ENCODE measurements around the gene ID1.
"Not testable (repeated sequence)": the region's sequence is repeated elsewhere in the genome, so short reads cannot be mapped to it uniquely, and the experiment has no call there.

The ID1 gene

DNA sequence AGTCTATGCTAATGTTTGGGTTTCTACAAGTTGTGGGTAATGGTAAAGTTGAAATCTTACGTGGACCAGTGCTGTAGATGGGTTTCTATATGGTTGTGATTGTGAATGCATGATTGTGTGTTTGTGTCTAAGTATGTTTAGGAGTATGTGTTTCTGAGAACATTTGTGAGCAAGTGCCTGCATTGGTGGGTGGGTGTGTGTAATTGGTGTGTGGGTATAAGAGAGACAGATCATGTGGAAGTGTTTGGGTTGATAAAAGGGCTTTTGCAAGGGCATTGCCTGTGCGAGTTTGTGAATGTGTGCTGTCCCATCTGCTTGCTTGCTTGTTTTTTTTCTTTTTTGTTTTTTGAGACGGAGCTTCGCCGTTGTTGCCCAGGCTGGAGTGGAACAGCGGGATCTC, 25.8 kb upstream of the ID1 start:
- Histone ChIP-seq H3F3A (ENCODE audit: control insufficient read depth, insufficient read depth) (no peaks in the 10 kb centered on the region), H3K27ac (ENCODE audit: low read depth, low read length) (no peak overlapping the region), H3K4me2 (ENCODE audit: low read length) (no peak overlapping the region), H3K4me3 (ENCODE audit: low read length) (no peak overlapping the region), H3K79me2 (ENCODE audit: control insufficient read depth, low read length) (no peaks in the 10 kb centered on the region), H3K9me2 (replicated peaks; ENCODE audit: control insufficient read depth, low read length) (no peaks in the 10 kb centered on the region), H4K20me1 (ENCODE audit: control insufficient read depth, insufficient read depth, low read depth, low read length) (no peaks in the 10 kb centered on the region), H3K27me3 (ENCODE audit: control insufficient read depth, low read length) (no peaks in the 10 kb centered on the region), H3K36me3 (ENCODE audit: control insufficient read depth, low read length) (no peaks in the 10 kb centered on the region), H3K9me3 (ENCODE audit: control insufficient read depth, insufficient read depth, low read length) (no peaks in the 10 kb centered on the region), H3K4me1 (ENCODE audit: control insufficient read depth, low read length) (no peaks in the 10 kb centered on the region)
- TF ChIP-seq EZH2phosphoT487 (IDR thresholded peaks at IDR 0.05; ENCODE audit: borderline replicate concordance, low read length): no peak
- TF ChIP-seq, protein P1, sequence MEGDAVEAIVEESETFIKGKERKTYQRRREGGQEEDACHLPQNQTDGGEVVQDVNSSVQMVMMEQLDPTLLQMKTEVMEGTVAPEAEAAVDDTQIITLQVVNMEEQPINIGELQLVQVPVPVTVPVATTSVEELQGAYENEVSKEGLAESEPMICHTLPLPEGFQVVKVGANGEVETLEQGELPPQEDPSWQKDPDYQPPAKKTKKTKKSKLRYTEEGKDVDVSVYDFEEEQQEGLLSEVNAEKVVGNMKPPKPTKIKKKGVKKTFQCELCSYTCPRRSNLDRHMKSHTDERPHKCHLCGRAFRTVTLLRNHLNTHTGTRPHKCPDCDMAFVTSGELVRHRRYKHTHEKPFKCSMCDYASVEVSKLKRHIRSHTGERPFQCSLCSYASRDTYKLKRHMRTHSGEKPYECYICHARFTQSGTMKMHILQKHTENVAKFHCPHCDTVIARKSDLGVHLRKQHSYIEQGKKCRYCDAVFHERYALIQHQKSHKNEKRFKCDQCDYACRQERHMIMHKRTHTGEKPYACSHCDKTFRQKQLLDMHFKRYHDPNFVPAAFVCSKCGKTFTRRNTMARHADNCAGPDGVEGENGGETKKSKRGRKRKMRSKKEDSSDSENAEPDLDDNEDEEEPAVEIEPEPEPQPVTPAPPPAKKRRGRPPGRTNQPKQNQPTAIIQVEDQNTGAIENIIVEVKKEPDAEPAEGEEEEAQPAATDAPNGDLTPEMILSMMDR (IDR thresholded peaks at IDR 0.05; ENCODE audit: low read depth, low read length, poor library complexity, severe bottlenecking): no peak

DNA sequence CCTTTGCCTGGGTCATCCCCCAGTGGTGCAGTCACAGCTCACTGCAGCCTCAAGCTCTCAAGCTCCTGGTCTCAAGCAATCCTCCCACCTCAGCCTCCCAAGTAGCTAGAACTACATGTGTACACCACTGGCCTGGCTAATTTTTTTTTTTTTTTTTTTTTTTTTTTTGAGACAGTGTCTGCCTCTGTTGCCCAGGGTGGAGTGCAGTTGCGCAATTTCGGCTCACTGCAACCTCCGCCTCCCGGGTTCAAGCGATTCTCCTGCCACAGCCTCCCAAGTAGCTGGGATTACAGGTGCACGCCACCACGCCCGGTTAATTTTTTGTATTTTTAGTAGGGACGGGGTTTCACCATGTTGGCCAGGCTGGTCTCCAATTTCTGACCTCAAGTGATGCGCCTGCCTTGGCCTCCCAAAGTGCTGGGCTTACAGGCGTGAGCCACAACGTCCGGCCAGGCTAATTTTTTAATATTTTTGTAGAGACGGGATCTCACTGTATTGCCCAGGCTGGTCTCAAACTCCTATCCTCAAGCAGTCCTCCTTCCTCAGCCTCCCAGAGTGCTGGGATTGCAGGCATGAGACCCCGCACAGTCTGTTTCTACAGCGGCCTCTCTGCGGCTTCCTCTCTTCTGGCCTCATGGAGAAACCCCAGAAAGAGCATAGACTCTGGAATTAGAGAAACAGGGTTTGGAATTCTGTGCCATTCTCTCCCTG, 25.0 kb upstream of the ID1 start:
- not testable (repeated sequence) for H3K9me3 ChIP-seq (ENCODE audit: control insufficient read depth, insufficient read depth, low read length); H3K36me3 ChIP-seq (ENCODE audit: control insufficient read depth, low read length); H3K27me3 ChIP-seq (ENCODE audit: control insufficient read depth, low read length); H3K27ac ChIP-seq (ENCODE audit: low read depth, low read length); H3K4me2 ChIP-seq (ENCODE audit: low read length); H3K9me2 ChIP-seq (replicated peaks; ENCODE audit: control insufficient read depth, low read length); H4K20me1 ChIP-seq (ENCODE audit: control insufficient read depth, insufficient read depth, low read depth, low read length); H3K4me1 ChIP-seq (ENCODE audit: control insufficient read depth, low read length); H3F3A ChIP-seq (ENCODE audit: control insufficient read depth, insufficient read depth); H3K4me3 ChIP-seq (ENCODE audit: low read length); H3K79me2 ChIP-seq (ENCODE audit: control insufficient read depth, low read length)

DNA sequence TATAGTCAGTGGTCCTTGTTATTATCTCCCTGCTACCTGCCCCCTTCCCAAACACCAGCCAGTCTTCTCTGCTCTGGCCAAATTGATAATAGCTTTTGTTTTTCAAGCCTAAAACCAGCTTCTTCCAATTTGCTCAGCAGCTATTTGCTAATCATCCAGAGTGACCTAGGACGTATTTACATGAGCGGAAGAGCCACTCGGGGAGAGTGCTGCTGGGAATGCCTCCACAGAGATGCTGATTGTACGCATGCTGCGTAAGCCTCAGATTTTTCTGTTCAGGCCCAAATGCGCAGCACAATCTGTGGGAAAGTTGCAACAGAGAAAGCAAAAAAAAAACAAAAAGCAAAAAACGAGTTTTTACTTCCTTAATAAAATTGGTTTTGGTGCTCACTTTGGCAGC, 24.4 kb upstream of the ID1 start:
- no peaks in the 10 kb centered on the region for H3K36me3 ChIP-seq (ENCODE audit: control insufficient read depth, low read length)
- H4K20me1 ChIP-seq (ENCODE audit: control insufficient read depth, insufficient read depth, low read depth, low read length): no peaks in the 10 kb centered on the region
- H3K27me3 ChIP-seq (ENCODE audit: control insufficient read depth, low read length): no peaks in the 10 kb centered on the region
- H3K4me1 ChIP-seq (ENCODE audit: control insufficient read depth, low read length): no peaks in the 10 kb centered on the region
- H3K9me3 ChIP-seq (ENCODE audit: control insufficient read depth, insufficient read depth, low read length): no peaks in the 10 kb centered on the region
- H3K27ac ChIP-seq (ENCODE audit: low read depth, low read length): no peak overlapping the region
- H3K4me3 ChIP-seq (ENCODE audit: low read length): no peak overlapping the region
- no peaks in the 10 kb centered on the region for H3F3A ChIP-seq (ENCODE audit: control insufficient read depth, insufficient read depth)
- H3K4me2 ChIP-seq (ENCODE audit: low read length): no peak overlapping the region
- TF ChIP-seq, protein P1 (IDR thresholded peaks at IDR 0.05; ENCODE audit: low read depth, low read length, poor library complexity, severe bottlenecking): no peak
- no peak for TF ChIP-seq EZH2phosphoT487 (IDR thresholded peaks at IDR 0.05; ENCODE audit: borderline replicate concordance, low read length)
- no peaks in the 10 kb centered on the region for H3K79me2 ChIP-seq (ENCODE audit: control insufficient read depth, low read length)
- H3K9me2 ChIP-seq (replicated peaks; ENCODE audit: control insufficient read depth, low read length): no peaks in the 10 kb centered on the region

DNA sequence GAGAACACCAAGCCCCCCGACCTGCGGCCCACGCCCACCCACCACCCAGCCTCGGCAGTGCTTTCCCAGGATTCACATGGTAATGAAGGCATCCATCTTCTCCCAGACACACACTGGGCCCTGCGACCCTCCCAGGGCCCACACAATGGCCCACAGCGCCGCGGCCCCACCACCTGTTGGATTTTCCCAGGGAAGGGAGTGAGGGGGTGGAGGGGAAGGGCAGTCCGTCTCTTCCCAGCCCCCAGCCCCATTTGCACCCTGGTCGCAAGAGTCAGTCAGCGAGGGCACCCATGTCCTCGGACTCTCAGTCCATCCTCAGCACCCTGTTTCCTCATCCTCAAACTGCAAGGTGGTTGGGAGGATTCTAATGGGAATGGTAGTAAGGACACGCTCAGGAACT, 23.7 kb upstream of the ID1 start:
- H3K9me3 ChIP-seq (ENCODE audit: control insufficient read depth, insufficient read depth, low read length): no peaks in the 10 kb centered on the region
- H3K27ac ChIP-seq (ENCODE audit: low read depth, low read length): no peak overlapping the region
- no peaks in the 10 kb centered on the region for H3K9me2 ChIP-seq (replicated peaks; ENCODE audit: control insufficient read depth, low read length)
- H3K27me3 ChIP-seq (ENCODE audit: control insufficient read depth, low read length): no peaks in the 10 kb centered on the region
- H3K4me3 ChIP-seq (ENCODE audit: low read length): no peak overlapping the region
- H3K4me2 ChIP-seq (ENCODE audit: low read length): no peak overlapping the region
- no peaks in the 10 kb centered on the region for H4K20me1 ChIP-seq (ENCODE audit: control insufficient read depth, insufficient read depth, low read depth, low read length)
- H3K79me2 ChIP-seq (ENCODE audit: control insufficient read depth, low read length): no peaks in the 10 kb centered on the region
- no peaks in the 10 kb centered on the region for H3K36me3 ChIP-seq (ENCODE audit: control insufficient read depth, low read length)
- H3F3A ChIP-seq (ENCODE audit: control insufficient read depth, insufficient read depth): no peaks in the 10 kb centered on the region
- no peak for TF ChIP-seq EZH2phosphoT487 (IDR thresholded peaks at IDR 0.05; ENCODE audit: borderline replicate concordance, low read length)
- TF ChIP-seq, protein P1 (IDR thresholded peaks at IDR 0.05; ENCODE audit: low read depth, low read length, poor library complexity, severe bottlenecking): no peak
- H3K4me1 ChIP-seq (ENCODE audit: control insufficient read depth, low read length): no peaks in the 10 kb centered on the region

Data from DOHH2 (cell line).